Activated CD8-positive, alpha-beta memory T cell treated with anti-CD3 and anti-CD28 coated beads, Interleukin-2, amount 50 U/mL, for 48 hours (primary cell): ENCODE results near the gene FN3KRP.

Experiments
- DNase-seq: peaks from one replicate; pipeline ENCODE4 v3.0.0-alpha.2; 2020

Gene FN3KRP

GRCh38 chr17:82716203-82717010 is at the start of gene FN3KRP:
FN3KRP (plus strand) TSS chr17:82716706; CDS start chr17:82716756, 50 bp downstream.
- DNase-seq: peak; percentile 93

- DNase-seq: no peak
These were observed 49.4 kb upstream of the FN3KRP start for GRCh38 chr17:82666931-82667667.

GRCh38 chr17:82667668-82668000 is 48.9 kb upstream of the FN3KRP start:
- no peak for DNase-seq

GRCh38 chr17:82668024-82668630 is 48.4 kb upstream of the FN3KRP start:
- no peak for DNase-seq

- DNase-seq: peak; percentile 73
These were observed 47.8 kb upstream of the FN3KRP start for GRCh38 chr17:82668631-82669099.

GRCh38 chr17:82670661-82671450 is 45.6 kb upstream of the FN3KRP start:
- no peak for DNase-seq

GRCh38 chr17:82674656-82675475 is 41.6 kb upstream of the FN3KRP start:
- no peak for DNase-seq

GRCh38 chr17:82675476-82676245 is 40.8 kb upstream of the FN3KRP start:
- no peak for DNase-seq

- DNase-seq: no peak
These were observed 39.1 kb upstream of the FN3KRP start for GRCh38 chr17:82677353-82677925.

- no peak for DNase-seq
These were observed 38.1 kb upstream of the FN3KRP start for GRCh38 chr17:82678265-82678891.

GRCh38 chr17:82679586-82680465 is 36.7 kb upstream of the FN3KRP start:
- DNase-seq: no peak

GRCh38 chr17:82681547-82681946 is 35.0 kb upstream of the FN3KRP start:
- DNase-seq: no peak

- no peak for DNase-seq
These were observed 33.0 kb upstream of the FN3KRP start for GRCh38 chr17:82683534-82683933.

- DNase-seq: no peak
These were observed 32.2 kb upstream of the FN3KRP start for GRCh38 chr17:82684228-82684841.

GRCh38 chr17:82685291-82685690 is 31.2 kb upstream of the FN3KRP start:
- DNase-seq: no peak

- no peak for DNase-seq
These were observed 29.9 kb upstream of the FN3KRP start for GRCh38 chr17:82686366-82687324.

GRCh38 chr17:82687375-82687861 is 29.1 kb upstream of the FN3KRP start:
- DNase-seq: no peak
